ENCODE data around the gene HIVEP3. TPM values are rescaled to one million over a fixed set of nuclear protein-coding genes. Genes with fewer than 3 reads are reported as not detected.
"Not testable (repeated sequence)": the region's sequence is repeated elsewhere in the genome, so short reads cannot be mapped to it uniquely, and the experiment has no call there.

Gene HIVEP3
- total RNA-seq, 2 donors from 2014 or later, result 8.0 to 27.6 TPM

DNA sequence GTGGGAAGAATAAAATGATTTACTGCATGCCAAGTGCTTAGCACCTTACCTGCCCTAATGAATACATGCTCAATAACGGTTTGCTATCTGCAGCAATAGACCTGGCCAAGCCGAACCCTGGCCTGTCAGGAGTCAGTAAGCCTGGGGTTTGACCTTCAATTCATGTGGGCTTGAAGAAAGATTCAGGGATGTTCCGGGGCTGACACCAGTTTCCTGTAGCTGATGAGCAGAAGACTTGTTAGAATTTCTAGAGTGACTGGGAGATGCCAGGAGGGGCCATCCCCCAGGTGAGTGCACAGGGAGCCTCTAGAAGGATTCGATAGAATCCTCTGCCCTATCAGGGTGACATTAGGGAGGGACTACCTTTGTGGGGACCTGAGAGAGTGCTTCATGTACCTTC, 210.9 kb downstream of the HIVEP3 start:
- H3K27ac Mint-ChIP-seq, result no peak overlapping the region
- H3K4me1 Mint-ChIP-seq, result peaks cover 3% of the 10 kb centered on the region
- H3K9me3 Mint-ChIP-seq, result no peaks in the 10 kb centered on the region
- no peak for ATAC-seq (replicated peaks)
- H3K36me3 Mint-ChIP-seq (ENCODE audit: low read depth), result no peaks in the 10 kb centered on the region
- no peak overlapping the region for H3K4me3 Mint-ChIP-seq
- H3K27me3 Mint-ChIP-seq, result no peaks in the 10 kb centered on the region

DNA sequence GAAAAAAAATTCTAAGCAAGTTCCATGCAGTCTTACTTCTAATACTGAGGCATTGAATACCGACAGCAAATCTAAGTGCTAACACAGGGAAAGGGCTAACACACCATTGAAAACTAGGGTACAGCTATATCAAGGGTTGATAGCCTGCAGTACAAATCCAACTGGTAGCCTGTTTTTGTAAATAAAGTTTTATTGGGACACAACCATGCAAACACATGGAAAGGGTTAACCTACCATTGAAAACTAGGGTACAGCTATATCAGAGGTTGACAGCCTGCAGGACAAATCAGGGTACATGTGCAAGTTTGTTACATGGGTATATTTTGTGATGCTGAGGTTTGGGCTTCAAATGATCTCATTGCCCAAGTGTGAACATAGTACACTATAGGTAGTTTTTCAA, 212.9 kb downstream of the HIVEP3 start:
- no peak for ATAC-seq (replicated peaks)
- no peaks in the 10 kb centered on the region for H3K36me3 Mint-ChIP-seq (ENCODE audit: low read depth)

DNA sequence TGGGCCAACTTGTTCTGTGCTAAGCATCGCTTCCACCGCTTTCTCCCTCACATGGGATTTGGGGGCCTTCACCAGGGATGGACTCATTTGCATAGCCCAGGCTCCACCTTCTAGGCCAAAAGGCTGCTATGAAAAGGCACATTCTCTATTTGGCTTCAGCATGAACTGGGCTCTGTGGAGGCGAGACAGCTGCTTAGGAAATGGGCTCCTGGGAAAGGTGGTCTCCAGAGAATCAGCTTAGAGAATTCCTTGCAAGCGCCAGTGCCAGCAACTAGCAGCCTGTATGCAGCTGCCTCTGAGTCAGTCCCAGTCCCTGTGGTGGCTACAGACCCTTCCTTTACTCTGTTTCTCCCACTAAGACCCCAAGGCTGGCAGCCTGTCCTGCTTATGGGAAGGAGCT, 214.5 kb downstream of the HIVEP3 start:
- H3K27me3 Mint-ChIP-seq, result no peaks in the 10 kb centered on the region
- ATAC-seq (replicated peaks), result no peak
- no peak overlapping the region for H3K27ac Mint-ChIP-seq
- peaks cover 8% of the 10 kb centered on the region for H3K4me1 Mint-ChIP-seq
- no peaks in the 10 kb centered on the region for H3K36me3 Mint-ChIP-seq (ENCODE audit: low read depth)
- H3K9me3 Mint-ChIP-seq, result no peaks in the 10 kb centered on the region
- no peak overlapping the region for H3K4me3 Mint-ChIP-seq

More for the DNA sequence above, 212.9 kb downstream of the HIVEP3 start:
- H3K4me3 Mint-ChIP-seq, result no peak overlapping the region
- H3K27me3 Mint-ChIP-seq, result no peaks in the 10 kb centered on the region
- peaks cover 3% of the 10 kb centered on the region for H3K4me1 Mint-ChIP-seq
- H3K27ac Mint-ChIP-seq, result no peak overlapping the region
- H3K9me3 Mint-ChIP-seq, result no peaks in the 10 kb centered on the region

DNA sequence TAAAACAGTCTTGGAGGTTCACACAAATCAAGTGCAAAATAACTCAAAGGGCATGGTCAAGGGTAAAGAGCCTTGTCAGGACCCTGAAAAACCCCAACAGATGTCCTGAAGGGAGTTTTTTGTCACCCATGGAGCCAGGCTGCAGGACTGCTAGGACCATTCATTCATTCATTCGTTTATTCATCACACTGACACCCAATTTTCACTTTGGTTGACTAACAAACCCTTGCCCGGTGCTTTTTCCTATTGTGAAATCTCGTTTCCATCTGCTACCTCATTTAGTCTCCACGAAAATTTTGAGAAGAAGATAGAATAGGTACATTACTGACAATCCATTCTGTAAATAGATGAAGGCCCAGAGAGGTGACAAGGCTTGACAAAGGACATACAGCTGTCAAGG, 216.0 kb downstream of the HIVEP3 start:
- Mint-ChIP-seq H3K4me1 (peaks cover 20% of the 10 kb centered on the region), H3K27me3 (no peaks in the 10 kb centered on the region), H3K9me3 (no peaks in the 10 kb centered on the region), H3K27ac (no peak overlapping the region), H3K36me3 (ENCODE audit: low read depth) (no peaks in the 10 kb centered on the region), H3K4me3 (no peak overlapping the region)
- no peak for ATAC-seq (replicated peaks)

DNA sequence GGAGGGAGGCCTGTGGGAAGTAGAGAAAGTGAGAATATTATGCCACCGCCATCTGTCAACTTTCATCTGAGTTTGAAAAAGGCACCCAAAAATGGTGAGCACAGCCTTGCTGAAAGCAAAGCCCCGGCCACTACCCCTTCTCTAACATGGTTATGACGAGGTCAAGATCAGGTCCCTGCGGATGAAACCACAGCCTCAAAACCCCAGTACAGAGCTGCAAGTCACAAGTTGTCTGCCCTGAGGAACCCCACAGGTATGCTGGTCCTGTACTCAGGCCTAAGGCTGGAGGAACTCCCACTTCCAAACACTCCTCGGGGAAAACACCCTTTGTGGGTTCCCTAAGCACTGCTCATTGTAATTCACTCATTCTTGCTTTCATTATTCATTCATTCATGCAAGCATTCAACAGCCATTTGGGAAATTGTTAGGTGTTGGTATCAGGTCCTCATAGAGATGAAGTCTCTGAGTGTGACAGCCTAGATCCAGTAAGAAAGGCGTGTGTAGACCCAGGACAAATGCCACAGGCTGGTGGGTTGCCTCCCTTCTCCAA, 217.7 kb downstream of the HIVEP3 start:
- ATAC-seq (replicated peaks), result no peak
- Mint-ChIP-seq H3K4me3 (no peak overlapping the region), H3K4me1 (peaks cover 20% of the 10 kb centered on the region), H3K36me3 (ENCODE audit: low read depth) (no peaks in the 10 kb centered on the region), H3K27ac (no peak overlapping the region), H3K27me3 (no peaks in the 10 kb centered on the region), H3K9me3 (no peaks in the 10 kb centered on the region)

DNA sequence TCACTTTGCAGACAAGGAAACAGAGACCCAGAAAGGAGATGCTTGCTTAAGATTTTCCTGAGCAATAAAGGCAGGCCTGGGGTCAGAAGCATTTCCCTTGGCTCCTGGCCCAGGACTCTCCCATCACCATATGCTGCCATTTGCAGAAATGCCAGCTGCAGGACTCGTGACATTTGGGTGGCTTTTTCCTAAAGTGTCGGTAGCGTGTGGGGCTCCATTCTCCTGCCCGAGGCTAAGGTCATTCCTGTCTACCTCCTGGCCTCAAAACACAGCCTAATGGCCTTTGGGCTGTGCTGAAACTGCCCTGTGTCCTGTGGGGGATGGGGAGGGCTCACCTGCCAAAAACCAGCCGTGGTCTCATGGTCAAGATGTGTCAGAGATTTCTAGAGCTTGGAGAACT, 218.1 kb downstream of the HIVEP3 start:
- H3K9me3 Mint-ChIP-seq, result no peaks in the 10 kb centered on the region
- H3K36me3 Mint-ChIP-seq (ENCODE audit: low read depth), result no peaks in the 10 kb centered on the region
- ATAC-seq (replicated peaks), result no peak
- no peak overlapping the region for H3K4me3 Mint-ChIP-seq
- H3K4me1 Mint-ChIP-seq, result peaks cover 20% of the 10 kb centered on the region
- H3K27ac Mint-ChIP-seq, result no peak overlapping the region
- no peaks in the 10 kb centered on the region for H3K27me3 Mint-ChIP-seq

DNA sequence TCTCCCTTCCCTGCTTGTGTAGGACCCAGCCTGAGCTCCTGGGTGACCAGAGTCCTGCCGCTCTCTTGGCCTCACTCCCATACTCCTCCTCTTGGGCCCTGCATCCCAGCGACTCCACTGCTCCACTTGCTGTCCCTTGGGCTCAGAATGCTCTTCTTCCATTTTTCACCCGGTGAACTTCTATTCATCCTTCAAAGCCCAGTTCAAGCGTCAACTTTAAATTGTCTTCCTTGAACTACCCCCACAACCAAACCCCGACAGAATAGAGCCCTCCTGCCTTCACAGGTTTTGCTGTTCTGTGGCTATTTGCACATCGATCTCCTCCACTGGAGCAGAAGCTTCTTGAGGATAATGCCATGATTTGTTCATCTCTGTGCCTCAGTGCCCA, 218.9 kb downstream of the HIVEP3 start:
- Mint-ChIP-seq H3K27ac (peak overlapping the region; percentile 6), H3K9me3 (no peaks in the 10 kb centered on the region), H3K36me3 (ENCODE audit: low read depth) (no peaks in the 10 kb centered on the region), H3K4me1 (peaks cover 16% of the 10 kb centered on the region), H3K4me3 (no peak overlapping the region), H3K27me3 (no peaks in the 10 kb centered on the region)
- no peak for ATAC-seq (replicated peaks)

DNA sequence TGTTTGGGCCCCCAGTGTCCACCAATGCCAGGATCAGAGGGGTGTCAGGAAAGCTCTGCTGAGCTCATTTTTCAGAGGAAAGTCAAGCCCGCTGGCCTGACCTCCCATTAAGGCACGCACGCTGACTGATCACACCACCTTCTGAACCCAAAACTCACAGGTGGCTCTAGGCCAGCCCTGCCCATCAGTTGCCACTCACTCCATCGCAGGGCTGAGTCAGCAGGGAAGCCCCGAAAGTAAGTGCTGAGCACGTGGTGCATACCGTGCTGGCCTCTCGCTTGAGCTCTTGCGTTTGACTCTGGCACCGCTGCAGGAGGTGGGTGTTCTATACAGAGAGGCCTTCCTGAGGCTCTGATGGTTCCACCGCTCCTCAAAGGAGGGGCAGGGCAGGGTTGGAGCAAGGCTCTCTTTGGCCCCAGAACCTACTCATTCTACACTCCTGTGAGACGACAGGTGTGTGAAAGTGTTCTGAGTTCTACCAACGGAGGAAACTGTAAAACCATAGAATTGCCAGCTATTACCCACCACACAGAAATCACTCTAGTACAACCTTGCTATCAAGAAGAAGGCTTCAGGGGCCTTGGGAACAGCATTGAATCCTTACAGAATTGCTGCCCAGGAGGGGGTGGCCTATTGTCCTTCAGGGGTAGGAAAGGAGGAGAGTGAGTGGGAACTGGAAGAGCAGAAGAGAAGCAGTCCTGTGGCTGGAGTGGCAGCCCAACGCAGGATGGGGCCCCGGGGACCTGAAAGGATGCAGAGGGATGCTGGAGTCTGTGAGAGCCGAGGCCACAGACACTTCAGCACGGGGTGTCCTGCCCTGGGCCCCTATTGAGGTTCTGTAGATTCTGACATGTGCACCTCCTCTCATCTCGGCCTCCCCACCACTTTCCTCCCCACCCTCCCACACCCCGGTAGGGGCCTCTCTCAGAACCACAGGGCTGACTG, 219.5 kb downstream of the HIVEP3 start:
- Mint-ChIP-seq H3K27ac (peak overlapping the region; percentile 70), H3K27me3 (no peaks in the 10 kb centered on the region), H3K9me3 (no peaks in the 10 kb centered on the region), H3K36me3 (ENCODE audit: low read depth) (no peaks in the 10 kb centered on the region), H3K4me1 (peaks cover 16% of the 10 kb centered on the region), H3K4me3 (peak overlapping the region; percentile 33)
- peak; percentile 93 for ATAC-seq (replicated peaks)

DNA sequence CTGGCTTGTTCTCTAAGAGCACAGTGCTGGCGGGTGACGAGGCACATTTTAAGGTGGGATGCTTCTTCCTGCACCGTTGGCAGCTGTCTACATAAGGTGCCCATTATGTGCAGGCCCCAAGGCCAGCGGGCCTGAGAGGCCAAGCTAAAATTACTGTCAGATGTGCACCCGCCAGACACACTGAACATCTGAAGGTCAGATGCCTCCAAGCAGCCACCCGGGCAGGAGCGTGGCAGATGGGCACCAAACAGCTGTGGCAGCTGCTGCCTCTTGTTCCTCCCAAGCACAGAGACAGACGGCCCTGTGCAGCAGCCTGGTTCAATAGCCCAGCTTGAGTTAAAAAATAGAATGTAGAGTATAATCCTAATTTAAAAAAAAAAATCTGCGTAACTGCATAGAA, 222.3 kb downstream of the HIVEP3 start:
- Mint-ChIP-seq H3K4me1 (peaks cover 16% of the 10 kb centered on the region), H3K27ac (no peak overlapping the region), H3K4me3 (no peak overlapping the region), H3K36me3 (ENCODE audit: low read depth) (no peaks in the 10 kb centered on the region), H3K9me3 (no peaks in the 10 kb centered on the region), H3K27me3 (no peaks in the 10 kb centered on the region)
- ATAC-seq (replicated peaks), result no peak

DNA sequence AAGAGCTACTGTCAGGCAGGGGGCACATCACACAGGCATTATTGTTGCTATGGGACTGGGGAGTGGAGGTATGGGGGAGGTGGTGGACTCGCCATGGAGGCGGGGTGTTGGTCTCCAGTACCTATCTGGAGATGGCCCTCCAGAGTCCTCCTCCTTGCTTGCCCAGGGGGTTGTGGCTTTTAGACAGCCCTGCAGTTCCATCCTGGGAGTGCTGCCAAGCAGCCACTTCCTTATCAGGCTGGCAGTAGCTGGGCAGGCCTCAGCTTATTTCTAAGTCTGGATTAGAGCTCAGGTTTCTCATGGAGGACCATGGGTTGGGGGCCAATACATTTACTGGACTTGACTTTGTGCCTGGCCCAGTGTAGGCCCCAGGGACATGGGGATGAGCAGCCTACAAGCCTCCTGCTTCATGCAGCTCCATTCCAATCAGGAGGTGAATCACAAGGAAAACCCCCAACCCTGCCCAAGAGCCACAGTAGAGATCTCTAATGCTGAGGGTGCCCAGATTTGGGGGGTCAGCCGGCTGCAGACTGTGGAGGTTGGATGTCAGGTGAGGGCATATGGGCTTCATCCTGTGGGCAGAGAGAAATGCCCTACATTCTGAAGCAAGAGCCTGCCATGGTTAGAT, 223.5 kb downstream of the HIVEP3 start:
- H3K27me3 Mint-ChIP-seq, result no peaks in the 10 kb centered on the region
- no peak for ATAC-seq (replicated peaks)
- H3K36me3 Mint-ChIP-seq (ENCODE audit: low read depth), result no peaks in the 10 kb centered on the region
- H3K4me1 Mint-ChIP-seq, result peaks cover 17% of the 10 kb centered on the region
- H3K4me3 Mint-ChIP-seq, result no peak overlapping the region
- H3K27ac Mint-ChIP-seq, result no peak overlapping the region
- no peaks in the 10 kb centered on the region for H3K9me3 Mint-ChIP-seq

DNA sequence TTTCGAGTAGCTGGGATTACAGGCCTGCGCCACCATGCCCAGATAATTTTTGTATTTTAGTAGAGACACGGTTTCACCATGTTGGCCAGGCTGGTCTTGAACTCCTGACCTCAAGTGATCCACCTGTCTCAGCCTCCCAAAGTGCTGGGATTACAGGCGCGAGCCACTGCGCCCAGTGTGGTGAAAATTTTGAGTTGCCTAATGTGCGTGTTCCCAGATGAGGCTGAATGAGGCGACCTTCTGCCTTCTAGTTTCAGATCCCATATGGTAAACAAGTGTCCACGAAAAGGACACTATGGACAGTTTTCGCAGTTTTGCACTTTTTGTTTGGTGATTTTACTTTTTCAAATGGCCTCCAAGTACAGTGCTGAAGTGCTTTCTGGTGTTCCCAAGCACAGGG, 226.8 kb downstream of the HIVEP3 start:
- H3K9me3 Mint-ChIP-seq; ATAC-seq (replicated peaks); H3K27ac Mint-ChIP-seq; H3K36me3 Mint-ChIP-seq (ENCODE audit: low read depth); H3K4me3 Mint-ChIP-seq; H3K27me3 Mint-ChIP-seq: not testable (repeated sequence)
- peaks cover 18% of the 10 kb centered on the region for H3K4me1 Mint-ChIP-seq

DNA sequence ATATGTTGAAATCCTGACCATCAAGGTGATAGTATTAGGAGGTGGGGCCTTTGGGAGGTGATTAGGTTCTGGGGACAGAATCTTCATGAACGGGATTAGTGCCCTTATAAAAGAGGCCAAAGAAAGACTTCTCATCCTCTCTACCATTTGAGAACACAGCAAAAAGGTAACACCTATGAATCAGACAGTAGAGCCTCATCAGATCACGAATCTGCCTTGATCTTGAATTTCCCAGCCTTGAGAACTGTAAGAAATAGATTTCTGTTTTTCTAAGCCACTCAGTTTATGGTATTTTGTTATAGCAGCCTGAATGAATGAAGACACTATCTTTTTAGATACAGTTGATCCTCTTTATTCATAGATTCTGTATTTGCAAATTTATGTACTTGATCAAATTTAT, 227.3 kb downstream of the HIVEP3 start:
- ATAC-seq (replicated peaks), result peak; percentile 39
- Mint-ChIP-seq H3K4me3 (no peak overlapping the region), H3K27me3 (no peaks in the 10 kb centered on the region), H3K9me3 (no peaks in the 10 kb centered on the region), H3K36me3 (ENCODE audit: low read depth) (no peaks in the 10 kb centered on the region), H3K27ac (no peak overlapping the region), H3K4me1 (peaks cover 20% of the 10 kb centered on the region)

DNA sequence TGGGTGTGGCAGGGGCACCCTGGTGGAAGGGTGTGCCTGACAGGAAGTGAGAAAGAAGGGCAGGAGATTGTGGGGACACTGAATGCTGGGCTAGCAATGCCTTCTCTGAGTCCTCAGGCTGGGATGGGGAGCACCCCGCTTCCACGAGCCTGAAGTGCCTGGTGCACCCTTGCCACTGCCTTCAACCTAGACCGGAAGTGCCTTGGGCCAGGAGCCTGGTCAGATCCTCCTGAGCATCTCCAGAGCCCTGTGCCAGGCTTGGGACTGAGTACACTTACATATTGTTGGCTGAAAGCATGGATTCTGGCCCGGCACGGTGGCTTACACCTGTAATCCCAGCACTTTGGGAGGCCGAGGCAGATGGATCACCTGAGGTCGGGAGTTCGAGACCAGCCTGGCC, 228.4 kb downstream of the HIVEP3 start:
- no peak overlapping the region for H3K4me3 Mint-ChIP-seq
- no peaks in the 10 kb centered on the region for H3K9me3 Mint-ChIP-seq
- no peak overlapping the region for H3K27ac Mint-ChIP-seq
- no peaks in the 10 kb centered on the region for H3K27me3 Mint-ChIP-seq
- ATAC-seq (replicated peaks), result no peak
- H3K36me3 Mint-ChIP-seq (ENCODE audit: low read depth), result no peaks in the 10 kb centered on the region
- H3K4me1 Mint-ChIP-seq, result peaks cover 20% of the 10 kb centered on the region

DNA sequence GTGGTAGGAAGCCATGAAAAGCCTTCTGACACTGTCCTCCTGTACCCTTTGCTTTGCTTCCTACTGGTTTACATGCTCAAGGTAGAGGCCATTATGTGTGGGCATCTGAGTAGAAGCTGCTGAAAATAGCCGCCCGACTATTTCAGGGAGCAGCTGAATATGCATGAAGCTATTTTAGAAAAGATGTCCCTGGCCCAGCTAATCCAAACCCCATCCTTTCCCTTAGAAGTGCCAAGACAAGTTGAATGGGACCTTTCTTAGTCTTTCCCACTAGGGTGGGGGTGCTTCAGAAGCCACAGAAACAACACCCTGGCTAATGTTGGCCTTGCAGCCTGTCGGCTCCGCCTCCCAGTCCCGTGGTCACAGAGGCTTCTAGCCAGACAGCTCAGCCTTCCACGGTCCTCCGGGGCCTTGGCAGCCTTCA, 229.2 kb downstream of the HIVEP3 start:
- Mint-ChIP-seq H3K36me3 (ENCODE audit: low read depth) (no peaks in the 10 kb centered on the region), H3K4me1 (peaks cover 22% of the 10 kb centered on the region), H3K9me3 (no peaks in the 10 kb centered on the region), H3K27me3 (no peaks in the 10 kb centered on the region), H3K27ac (no peak overlapping the region), H3K4me3 (no peak overlapping the region)
- ATAC-seq (replicated peaks), result no peak

DNA sequence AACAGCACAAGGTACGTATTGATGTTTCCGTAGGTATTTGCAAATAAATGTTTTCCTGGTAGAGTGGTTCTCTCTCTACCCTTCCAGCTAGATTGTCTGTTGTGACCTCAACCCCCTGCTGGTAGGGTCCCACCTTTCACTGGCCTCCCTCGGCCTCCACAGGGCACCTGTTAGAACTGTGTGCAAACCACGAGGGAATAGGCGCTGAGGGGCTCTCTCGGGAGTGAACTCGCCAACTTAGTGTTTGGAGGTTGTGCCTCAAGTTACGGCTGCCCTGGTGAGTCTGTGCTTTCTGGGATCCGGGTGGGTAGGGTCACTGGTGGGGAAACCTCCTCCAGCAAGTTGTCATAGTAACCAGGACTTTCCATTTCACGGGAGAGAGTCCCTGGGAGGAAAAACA, 229.6 kb downstream of the HIVEP3 start:
- Mint-ChIP-seq H3K27ac (no peak overlapping the region), H3K4me1 (peaks cover 26% of the 10 kb centered on the region), H3K36me3 (ENCODE audit: low read depth) (no peaks in the 10 kb centered on the region), H3K4me3 (no peak overlapping the region), H3K27me3 (no peaks in the 10 kb centered on the region), H3K9me3 (no peaks in the 10 kb centered on the region)
- no peak for ATAC-seq (replicated peaks)
